RPMI8226 (cell line): ENCODE results near the gene UVSSA.

ENCODE experiments used
- DNase-seq: peaks from one replicate; pipeline ENCODE4 v3.0.0-alpha.2; 2015

Gene UVSSA

GRCh38 chr4:1346781-1347409 is at the start of gene UVSSA:
Gene UVSSA, plus strand, starts transcription at chr4:1347208. Its CDS starts 884 bp downstream, at chr4:1348092.
- DNase-seq = peak; percentile 97

- DNase-seq = no peak
Measured at GRCh38 chr4:1297456-1298325, 49.3 kb upstream of the UVSSA start.

GRCh38 chr4:1298461-1298860 is 48.5 kb upstream of the UVSSA start:
- no peak for DNase-seq

- no peak for DNase-seq
Measured at GRCh38 chr4:1299301-1299860, 47.6 kb upstream of the UVSSA start.

GRCh38 chr4:1300466-1301455 is 46.2 kb upstream of the UVSSA start:
- no peak for DNase-seq

- no peak for DNase-seq
Measured at GRCh38 chr4:1302159-1302558, 44.8 kb upstream of the UVSSA start.

- DNase-seq = no peak
Measured at GRCh38 chr4:1305261-1305711, 41.7 kb upstream of the UVSSA start.

- no peak for DNase-seq
Measured at GRCh38 chr4:1305781-1306455, 41.1 kb upstream of the UVSSA start.

GRCh38 chr4:1307951-1308735 is 38.9 kb upstream of the UVSSA start:
- no peak for DNase-seq

- no peak for DNase-seq
Measured at GRCh38 chr4:1309261-1310010, 37.6 kb upstream of the UVSSA start.

- no peak for DNase-seq
Measured at GRCh38 chr4:1310031-1310795, 36.8 kb upstream of the UVSSA start.

- DNase-seq = no peak
Measured at GRCh38 chr4:1310796-1311631, 36.0 kb upstream of the UVSSA start.

GRCh38 chr4:1312821-1313640 is 34.0 kb upstream of the UVSSA start:
- DNase-seq = no peak

- no peak for DNase-seq
Measured at GRCh38 chr4:1315306-1315705, 31.7 kb upstream of the UVSSA start.

- DNase-seq = no peak
Measured at GRCh38 chr4:1315836-1316536, 31.0 kb upstream of the UVSSA start.

GRCh38 chr4:1316537-1317168 is 30.4 kb upstream of the UVSSA start:
- no peak for DNase-seq
